Measurements from ENCODE around the gene FOXC2. TPM values are rescaled to one million over a fixed set of nuclear protein-coding genes. Genes with fewer than 3 reads are reported as not detected.

The FOXC2 gene
- total RNA-seq, 1 donor = 2.2 TPM

- H3K4me2 ChIP-seq (ENCODE audit: insufficient read depth, low read length) = no peak overlapping the region
- peaks cover 7% of the 10 kb centered on the region for H3K79me2 ChIP-seq (ENCODE audit: insufficient read depth, low read length)
- peaks cover 20% of the 10 kb centered on the region for H3K4me1 ChIP-seq (ENCODE audit: insufficient read depth, low read length)
- no peaks in the 10 kb centered on the region for H3K9me3 ChIP-seq (ENCODE audit: low read depth, low read length)
- H3K36me3 ChIP-seq (ENCODE audit: insufficient read depth, low read length) = peaks cover 2% of the 10 kb centered on the region
- H3K4me3 ChIP-seq (ENCODE audit: insufficient read depth, low read length) = no peak overlapping the region
- no peaks in the 10 kb centered on the region for H3K27me3 ChIP-seq (ENCODE audit: insufficient read depth, low read length)
- peak; percentile 34 for DNase-seq (ENCODE audit: insufficient read length, low spot score, missing footprints)
- H2AFZ ChIP-seq (ENCODE audit: low read length) = no peak overlapping the region
- no peak for TF ChIP-seq CTCF (IDR thresholded peaks at IDR 0.05; ENCODE audit: extremely low read depth, low read depth, low read length)
- H3K27ac ChIP-seq (ENCODE audit: low read depth, low read length) = no peak overlapping the region
- no peaks in the 10 kb centered on the region for H4K20me1 ChIP-seq (ENCODE audit: insufficient read depth, low read length)
These were observed 32.3 kb downstream of the FOXC2 start for GRCh38 chr16:86598607-86599565.

- no peak for TF ChIP-seq CTCF (IDR thresholded peaks at IDR 0.05; ENCODE audit: extremely low read depth, low read depth, low read length)
- H3K4me1 ChIP-seq (ENCODE audit: insufficient read depth, low read length) = no peaks in the 10 kb centered on the region
- peak; percentile 23 for DNase-seq (ENCODE audit: insufficient read length, low spot score, missing footprints)
- no peak overlapping the region for H3K4me3 ChIP-seq (ENCODE audit: insufficient read depth, low read length)
- H3K9me3 ChIP-seq (ENCODE audit: low read depth, low read length) = no peaks in the 10 kb centered on the region
- H3K27ac ChIP-seq (ENCODE audit: low read depth, low read length) = no peak overlapping the region
- H3K4me2 ChIP-seq (ENCODE audit: insufficient read depth, low read length) = no peak overlapping the region
- H3K36me3 ChIP-seq (ENCODE audit: insufficient read depth, low read length) = peaks cover 2% of the 10 kb centered on the region
- H2AFZ ChIP-seq (ENCODE audit: low read length) = no peak overlapping the region
- H3K27me3 ChIP-seq (ENCODE audit: insufficient read depth, low read length) = no peaks in the 10 kb centered on the region
- H4K20me1 ChIP-seq (ENCODE audit: insufficient read depth, low read length) = no peaks in the 10 kb centered on the region
- H3K79me2 ChIP-seq (ENCODE audit: insufficient read depth, low read length) = no peaks in the 10 kb centered on the region
These were observed 34.7 kb downstream of the FOXC2 start for GRCh38 chr16:86601356-86601755.

GRCh38 chr16:86602521-86602920 lies 35.9 kb downstream of the FOXC2 start:
- Histone ChIP-seq H4K20me1 (ENCODE audit: insufficient read depth, low read length) (no peaks in the 10 kb centered on the region), H3K27me3 (ENCODE audit: insufficient read depth, low read length) (no peaks in the 10 kb centered on the region), H3K9me3 (ENCODE audit: low read depth, low read length) (no peaks in the 10 kb centered on the region), H2AFZ (ENCODE audit: low read length) (no peak overlapping the region), H3K79me2 (ENCODE audit: insufficient read depth, low read length) (no peaks in the 10 kb centered on the region), H3K27ac (ENCODE audit: low read depth, low read length) (no peak overlapping the region), H3K4me3 (ENCODE audit: insufficient read depth, low read length) (no peak overlapping the region), H3K4me1 (ENCODE audit: insufficient read depth, low read length) (no peaks in the 10 kb centered on the region), H3K36me3 (ENCODE audit: insufficient read depth, low read length) (peaks cover 2% of the 10 kb centered on the region), H3K4me2 (ENCODE audit: insufficient read depth, low read length) (no peak overlapping the region)
- DNase-seq (ENCODE audit: insufficient read length, low spot score, missing footprints) = no peak
- TF ChIP-seq CTCF (IDR thresholded peaks at IDR 0.05; ENCODE audit: extremely low read depth, low read depth, low read length) = no peak

- no peaks in the 10 kb centered on the region for H3K79me2 ChIP-seq (ENCODE audit: insufficient read depth, low read length)
- H3K4me1 ChIP-seq (ENCODE audit: insufficient read depth, low read length) = peaks cover 17% of the 10 kb centered on the region
- no peak overlapping the region for H2AFZ ChIP-seq (ENCODE audit: low read length)
- H3K27ac ChIP-seq (ENCODE audit: low read depth, low read length) = no peak overlapping the region
- no peaks in the 10 kb centered on the region for H3K9me3 ChIP-seq (ENCODE audit: low read depth, low read length)
- DNase-seq (ENCODE audit: insufficient read length, low spot score, missing footprints) = no peak
- H3K27me3 ChIP-seq (ENCODE audit: insufficient read depth, low read length) = no peaks in the 10 kb centered on the region
- TF ChIP-seq CTCF (IDR thresholded peaks at IDR 0.05; ENCODE audit: extremely low read depth, low read depth, low read length) = no peak
- H3K4me2 ChIP-seq (ENCODE audit: insufficient read depth, low read length) = no peak overlapping the region
- H4K20me1 ChIP-seq (ENCODE audit: insufficient read depth, low read length) = no peaks in the 10 kb centered on the region
- peaks cover 2% of the 10 kb centered on the region for H3K36me3 ChIP-seq (ENCODE audit: insufficient read depth, low read length)
- H3K4me3 ChIP-seq (ENCODE audit: insufficient read depth, low read length) = no peak overlapping the region
These were observed 38.0 kb downstream of the FOXC2 start for GRCh38 chr16:86604436-86605193.

Data from osteoblast (primary cell).